ENCODE results near the gene TBX5. TPM values are rescaled to one million over a fixed set of nuclear protein-coding genes. Genes with fewer than 3 reads are reported as not detected.

TBX5 gene
- total and polyA plus RNA-seq, 2 donors (not counting 1 experiment from before 2014, with no cell fraction given), result not detected

DNA sequence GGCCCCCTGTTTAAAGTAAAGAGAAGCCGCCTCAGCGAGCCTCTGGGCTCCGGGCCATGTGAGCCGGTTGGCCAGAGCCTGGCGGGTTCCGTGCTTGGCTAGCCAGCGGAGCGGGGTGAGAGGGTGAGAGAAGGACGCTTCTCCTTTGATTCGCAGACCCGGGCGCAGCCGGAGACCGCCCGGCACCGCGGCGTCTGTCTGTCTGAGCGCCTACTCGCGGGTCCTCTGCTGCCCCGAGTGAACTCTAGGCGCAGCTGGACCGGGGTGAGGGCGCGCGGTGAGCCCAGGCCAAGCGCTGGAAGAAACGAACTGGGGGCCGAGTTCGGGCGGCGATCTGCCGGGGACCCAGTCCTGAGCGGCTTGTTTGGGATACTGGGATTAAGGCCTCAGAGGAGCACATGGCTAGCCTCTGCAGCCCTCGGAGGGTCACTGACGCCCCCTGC is 41.4 kb upstream of the TBX5 start:
- H3K9ac ChIP-seq (ENCODE audit: low read length), result no peak overlapping the region
- no peaks in the 10 kb centered on the region for H3K79me2 ChIP-seq (ENCODE audit: control insufficient read depth, insufficient read depth, low read length)
- Mint-ChIP-seq H3K27ac (no peak overlapping the region), H3K4me3 (no peak overlapping the region), H3K9me3 (ENCODE audit: insufficient read depth) (no peaks in the 10 kb centered on the region), H3K4me1 (no peaks in the 10 kb centered on the region), H3K27me3 (peaks cover 69% of the 10 kb centered on the region)
- no peak for TF ChIP-seq EZH2 (IDR thresholded peaks at IDR 0.05; ENCODE audit: borderline replicate concordance, insufficient read depth, low read depth, low read length, poor library complexity, severe bottlenecking)
- TF ChIP-seq, protein P1, sequence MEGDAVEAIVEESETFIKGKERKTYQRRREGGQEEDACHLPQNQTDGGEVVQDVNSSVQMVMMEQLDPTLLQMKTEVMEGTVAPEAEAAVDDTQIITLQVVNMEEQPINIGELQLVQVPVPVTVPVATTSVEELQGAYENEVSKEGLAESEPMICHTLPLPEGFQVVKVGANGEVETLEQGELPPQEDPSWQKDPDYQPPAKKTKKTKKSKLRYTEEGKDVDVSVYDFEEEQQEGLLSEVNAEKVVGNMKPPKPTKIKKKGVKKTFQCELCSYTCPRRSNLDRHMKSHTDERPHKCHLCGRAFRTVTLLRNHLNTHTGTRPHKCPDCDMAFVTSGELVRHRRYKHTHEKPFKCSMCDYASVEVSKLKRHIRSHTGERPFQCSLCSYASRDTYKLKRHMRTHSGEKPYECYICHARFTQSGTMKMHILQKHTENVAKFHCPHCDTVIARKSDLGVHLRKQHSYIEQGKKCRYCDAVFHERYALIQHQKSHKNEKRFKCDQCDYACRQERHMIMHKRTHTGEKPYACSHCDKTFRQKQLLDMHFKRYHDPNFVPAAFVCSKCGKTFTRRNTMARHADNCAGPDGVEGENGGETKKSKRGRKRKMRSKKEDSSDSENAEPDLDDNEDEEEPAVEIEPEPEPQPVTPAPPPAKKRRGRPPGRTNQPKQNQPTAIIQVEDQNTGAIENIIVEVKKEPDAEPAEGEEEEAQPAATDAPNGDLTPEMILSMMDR (IDR thresholded peaks at IDR 0.05), result no peak
- ChIA-PET POLR2A (no interaction called here), CTCF (no interaction called here)
- no peaks in the 10 kb centered on the region for H3K36me3 ChIP-seq (replicated peaks in 1 of 2; ENCODE audit: control extremely low read depth in 1 of 2, control insufficient read depth in 1 of 2, extremely low read depth in 1 of 2, insufficient read depth in 2 of 2, low read length in 1 of 2)
- H3K27me3 ChIP-seq (replicated peaks in 1 of 4; ENCODE audit: control extremely low read depth in 1 of 4, control insufficient read depth in 3 of 4, insufficient read depth in 4 of 4, low read length in 3 of 4), result peaks cover 0 to 58% (median 33%) of the 10 kb centered on the region in 4 experiments
- H3K9me3 ChIP-seq (ENCODE audit: control extremely low read depth in 1 of 3, control insufficient read depth in 2 of 3, insufficient read depth in 1 of 3, low read length in 2 of 3), result peaks cover 0 to 13% (median 0%) of the 10 kb centered on the region in 3 donors
- H3K4me3 ChIP-seq (ENCODE audit: control extremely low read depth in 1 of 5, extremely low read depth in 1 of 5, insufficient read depth in 1 of 5, low read depth in 2 of 5, low read length in 4 of 5), result no peak overlapping the region
- H3K4me1 ChIP-seq (ENCODE audit: control insufficient read depth in 2 of 2, insufficient read depth in 2 of 2, low read length in 2 of 2), result no peaks in the 10 kb centered on the region
- no peak for ATAC-seq (ENCODE audit: low read depth)
- intact Hi-C loops (cut with micrococcal nuclease), result no loop called here
- no peak overlapping the region for H2AFZ ChIP-seq (ENCODE audit: insufficient read depth, low read depth, low read length, poor library complexity, severe bottlenecking)
- WGBS (ENCODE audit: insufficient coverage), result 7% methylated on average over 37 of the region's 37 CpGs
- H4K20me1 ChIP-seq (ENCODE audit: control insufficient read depth, insufficient read depth, low read length, poor library complexity, severe bottlenecking), result no peaks in the 10 kb centered on the region
- no peak overlapping the region for H3K4me2 ChIP-seq (replicated peaks; ENCODE audit: low read depth, low read length, poor library complexity, severe bottlenecking)
- no peak overlapping the region for H3K27ac ChIP-seq (ENCODE audit: low read length in 2 of 2)
- no peak for DNase-seq

DNA sequence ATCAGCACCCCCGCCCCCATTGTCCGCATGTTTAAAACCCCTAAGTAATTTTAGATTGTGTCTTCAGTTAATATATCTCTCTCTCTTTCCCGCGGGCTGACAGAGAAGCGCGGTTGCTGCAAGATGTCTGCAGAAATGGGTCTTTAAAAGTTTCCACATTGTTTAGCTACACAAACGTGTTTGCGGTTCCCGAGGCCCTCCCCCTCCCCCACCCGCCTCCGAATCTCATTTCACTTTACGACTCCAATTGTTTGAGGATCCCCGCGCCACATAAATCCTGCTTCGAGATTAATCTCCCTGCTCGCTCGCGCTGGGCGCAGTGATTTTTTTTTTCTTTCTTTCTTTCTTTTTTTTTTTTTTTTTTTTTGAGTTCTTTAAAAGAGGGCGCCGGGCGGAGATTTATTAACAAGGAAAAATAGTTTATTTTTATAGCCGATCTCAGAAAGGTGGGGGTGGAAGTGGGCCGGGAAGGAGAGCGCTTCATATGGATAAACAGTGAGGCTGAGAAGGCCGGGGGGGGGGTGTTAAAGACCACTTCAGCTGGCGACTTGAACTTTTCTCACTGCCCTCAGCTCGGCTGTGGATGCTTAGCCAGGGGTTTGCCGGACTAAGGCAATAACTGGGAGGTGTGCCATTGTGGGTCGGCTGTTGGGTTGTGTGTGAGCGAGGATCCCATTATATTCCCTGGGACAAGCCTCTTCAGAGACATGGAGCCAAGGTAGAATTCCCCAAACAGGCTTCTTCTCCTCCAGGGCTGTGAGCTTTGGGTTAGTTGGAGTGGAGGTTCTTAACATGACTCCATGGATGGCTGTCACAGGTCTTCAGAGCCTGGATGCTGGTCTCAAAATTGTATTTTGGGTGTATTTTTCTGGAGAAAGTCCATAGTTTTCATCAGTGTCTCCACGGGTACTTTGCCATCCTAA is 39.7 kb upstream of the TBX5 start:
- peaks cover 80% of the 10 kb centered on the region for H3K27me3 Mint-ChIP-seq
- TF ChIP-seq, protein P1 (IDR thresholded peaks at IDR 0.05), result no peak
- TF ChIP-seq EZH2 (IDR thresholded peaks at IDR 0.05; ENCODE audit: borderline replicate concordance, insufficient read depth, low read depth, low read length, poor library complexity, severe bottlenecking), result no peak

More for the DNA sequence above, 39.7 kb upstream of the TBX5 start:
- peaks cover 0 to 21% (median 0%) of the 10 kb centered on the region in 3 donors for H3K9me3 ChIP-seq (ENCODE audit: control extremely low read depth in 1 of 3, control insufficient read depth in 2 of 3, insufficient read depth in 1 of 3, low read length in 2 of 3)
- no peaks in the 10 kb centered on the region for H3K9me3 Mint-ChIP-seq (ENCODE audit: insufficient read depth)
- intact Hi-C loops (cut with micrococcal nuclease), result no loop called here
- ChIA-PET CTCF (no interaction called here), POLR2A (no interaction called here)
- peaks cover 0 to 73% (median 41%) of the 10 kb centered on the region in 4 experiments for H3K27me3 ChIP-seq (replicated peaks in 1 of 4; ENCODE audit: control extremely low read depth in 1 of 4, control insufficient read depth in 3 of 4, insufficient read depth in 4 of 4, low read length in 3 of 4)
- 11% methylated on average over 17 of the region's 32 CpGs for WGBS (ENCODE audit: insufficient coverage)
- no peak overlapping the region for H2AFZ ChIP-seq (ENCODE audit: insufficient read depth, low read depth, low read length, poor library complexity, severe bottlenecking)
- H3K4me1 Mint-ChIP-seq, result no peaks in the 10 kb centered on the region
- no peak overlapping the region for H3K4me3 Mint-ChIP-seq
- no peaks in the 10 kb centered on the region for H3K79me2 ChIP-seq (ENCODE audit: control insufficient read depth, insufficient read depth, low read length)
- H3K4me2 ChIP-seq (replicated peaks; ENCODE audit: low read depth, low read length, poor library complexity, severe bottlenecking), result no peak overlapping the region
- no peaks in the 10 kb centered on the region for H3K4me1 ChIP-seq (ENCODE audit: control insufficient read depth in 2 of 2, insufficient read depth in 2 of 2, low read length in 2 of 2)
- no peaks in the 10 kb centered on the region for H4K20me1 ChIP-seq (ENCODE audit: control insufficient read depth, insufficient read depth, low read length, poor library complexity, severe bottlenecking)
- no peak overlapping the region for H3K27ac Mint-ChIP-seq
- H3K4me3 ChIP-seq (ENCODE audit: control extremely low read depth in 1 of 5, extremely low read depth in 1 of 5, insufficient read depth in 1 of 5, low read depth in 2 of 5, low read length in 4 of 5), result no peak overlapping the region
- ATAC-seq (ENCODE audit: low read depth), result no peak
- DNase-seq, result no peak
- no peak overlapping the region for H3K9ac ChIP-seq (ENCODE audit: low read length)
- no peak overlapping the region for H3K27ac ChIP-seq (ENCODE audit: low read length in 2 of 2)
- H3K36me3 ChIP-seq (replicated peaks in 1 of 2; ENCODE audit: control extremely low read depth in 1 of 2, control insufficient read depth in 1 of 2, extremely low read depth in 1 of 2, insufficient read depth in 2 of 2, low read length in 1 of 2), result no peaks in the 10 kb centered on the region

Measured in B cell (primary cell).